IMR-90 (cell line): ENCODE results near the gene P2RX7. TPM values are rescaled to one million over a fixed set of nuclear protein-coding genes. Genes with fewer than 3 reads are reported as not detected.

Experiments
- ATAC-seq: fragments of 200-7000 bp; cut with Tn5 transposase; 2 replicates; pipeline ENCODE4 v1.9.1; 2020; ENCODE audit warnings: low read depth, mild to moderate bottlenecking, moderate library complexity
- BruUV-seq: library from RNA; stranded (reverse); fragments of 400-500 nt; replicated peaks from 2 replicates; lab custom pipeline; 2021; lab: Mats Ljungman, UMichigan
- CTCF ChIA-PET: fragments of 300-600 bp; formaldehyde crosslinking; extraction: SDS; loops from one replicate; lab custom pipeline; 2021; ENCODE audit warnings: antibody characterized with exemption; lab: Yijun Ruan, JAX
- POLR2A ChIA-PET: fragments of 300-600 bp; sonication (Branson Sonifier 250); formaldehyde crosslinking; loops from one replicate; lab custom pipeline; 2022; ENCODE audit warnings: antibody characterized with exemption; ENCODE audit not compliant: unreplicated experiment; lab: Charles Lee
- DNase-seq: peaks from one replicate; pipeline ENCODE4 v3.0.0; 2013
- H2AFZ ChIP-seq: replicated peaks from 2 replicates; pipeline ENCODE3; 2013; ENCODE audit warnings: low read length, mild to moderate bottlenecking; ENCODE audit not compliant: poor library complexity
- H2AK5ac ChIP-seq: 2 replicates; pipeline ENCODE4 v1.6.1; 2013; ENCODE audit warnings: low read depth, low read length, inconsistent platforms
- H2AK9ac ChIP-seq: replicated peaks from 2 replicates; pipeline ENCODE3; 2013; ENCODE audit warnings: mild to moderate bottlenecking, low read depth, low read length, moderate library complexity; ENCODE audit not compliant: poor library complexity
- H2BK120ac ChIP-seq: 2 replicates; pipeline ENCODE4 v1.6.1; 2013; ENCODE audit warnings: low read depth, low read length, inconsistent platforms
- H2BK15ac ChIP-seq: 3 replicates; pipeline ENCODE4 v1.6.1; 2013; ENCODE audit warnings: low read depth, low read length, inconsistent platforms
- H2BK20ac ChIP-seq: 2 replicates; pipeline ENCODE4 v1.6.1; 2013; ENCODE audit warnings: low read depth, mild to moderate bottlenecking, inconsistent platforms, low read length, moderate library complexity
- H2BK5ac ChIP-seq: 2 replicates; pipeline ENCODE4 v1.6.1; 2013; ENCODE audit warnings: mild to moderate bottlenecking, low read depth, low read length, inconsistent platforms; ENCODE audit not compliant: poor library complexity, severe bottlenecking
- H3K14ac ChIP-seq: replicated peaks from 2 replicates; pipeline ENCODE4 v1.6.1; 2013; ENCODE audit warnings: low read depth, low read length, inconsistent platforms
- H3K18ac ChIP-seq: 2 replicates; pipeline ENCODE4 v1.6.1; 2013; ENCODE audit warnings: low read depth, low read length, control low read depth
- H3K23ac ChIP-seq: 2 replicates; pipeline ENCODE4 v1.6.1; 2013; ENCODE audit warnings: low read depth, low read length, inconsistent platforms
- H3K27ac ChIP-seq: 2 replicates; pipeline ENCODE4 v1.5.1; 2013; ENCODE audit warnings: mild to moderate bottlenecking, control low read depth, low read length; ENCODE audit not compliant: insufficient read depth
- H3K27me3 ChIP-seq: 2 replicates; pipeline ENCODE4 v1.6.1; 2013; ENCODE audit warnings: low read length; ENCODE audit not compliant: control insufficient read depth, insufficient read depth
- H3K36me3 ChIP-seq: 2 replicates; pipeline ENCODE4 v1.6.1; 2013; ENCODE audit warnings: low read length, mixed read lengths; ENCODE audit not compliant: control insufficient read depth, insufficient read depth
- H3K4ac ChIP-seq: 2 replicates; pipeline ENCODE4 v1.6.1; 2013; ENCODE audit warnings: low read depth, low read length, inconsistent platforms
- H3K4me1 ChIP-seq: 2 replicates; pipeline ENCODE4 v1.6.1; 2013; ENCODE audit warnings: low read length, mixed read lengths; ENCODE audit not compliant: control insufficient read depth, insufficient read depth
- H3K4me2 ChIP-seq: 2 replicates; pipeline ENCODE4 v1.6.1; 2013; ENCODE audit warnings: low read depth, mild to moderate bottlenecking, control low read depth, low read length, moderate library complexity
- H3K4me3 ChIP-seq: 2 replicates; pipeline ENCODE4 v1.5.1; 2013; ENCODE audit warnings: low read depth, mild to moderate bottlenecking, control low read depth, low read length, moderate library complexity; ENCODE audit not compliant: insufficient read depth
- H3K56ac ChIP-seq: 2 replicates; pipeline ENCODE4 v1.6.1; 2013; ENCODE audit warnings: low read length, inconsistent platforms; ENCODE audit not compliant: insufficient read depth; ENCODE audit errors: extremely low read depth
- H3K79me1 ChIP-seq, 2 experiments: 2 replicates each; pipeline ENCODE4 v1.6.1; 2013; ENCODE audit warnings: low read length in 2 of 2, inconsistent platforms in 1 of 2, low read depth in 1 of 2
- H3K9ac ChIP-seq: 2 replicates; pipeline ENCODE4 v1.6.1; 2013; ENCODE audit warnings: low read depth, low read length, control low read depth
- H3K9me1 ChIP-seq: 2 replicates; pipeline ENCODE4 v1.6.1; 2013; ENCODE audit warnings: low read length, inconsistent platforms; ENCODE audit not compliant: insufficient read depth
- H3K9me3 ChIP-seq: 2 replicates; pipeline ENCODE4 v1.6.1; 2013; ENCODE audit warnings: low read length; ENCODE audit not compliant: control insufficient read depth, insufficient read depth
- H4K20me1 ChIP-seq: 2 replicates; pipeline ENCODE4 v1.6.1; 2013; ENCODE audit warnings: low read length, inconsistent platforms; ENCODE audit not compliant: insufficient read depth
- H4K5ac ChIP-seq: 2 replicates; pipeline ENCODE4 v1.6.1; 2013; ENCODE audit warnings: mild to moderate bottlenecking, low read depth, low read length, control low read depth
- H4K8ac ChIP-seq, 2 experiments: 2 replicates each; pipeline ENCODE4 v1.6.1; 2013; ENCODE audit warnings: low read depth in 2 of 2, low read length in 2 of 2, control low read depth in 1 of 2, inconsistent platforms in 1 of 2
- H4K91ac ChIP-seq: 2 replicates; pipeline ENCODE4 v1.6.1; 2013; ENCODE audit warnings: low read depth, low read length, inconsistent platforms; ENCODE audit not compliant: insufficient read depth
- CEBPB ChIP-seq: IDR thresholded peaks from 2 replicates; pipeline ENCODE4 v1.6.1; 2012; ENCODE audit warnings: low read depth, low read length, improper control_type of control experiment
- CHD1 ChIP-seq: IDR thresholded peaks from 2 replicates; pipeline ENCODE4 v1.6.1; 2012; ENCODE audit warnings: low read depth, low read length, improper control_type of control experiment
- FOS ChIP-seq: fragments of 150-350 bp; IDR thresholded peaks from 2 replicates; pipeline ENCODE4 v1.6.1; 2016; ENCODE audit warnings: low read depth, low read length
- MAFK ChIP-seq: IDR thresholded peaks from 2 replicates; pipeline ENCODE4 v1.6.1; 2012; ENCODE audit warnings: low read depth, low read length, improper control_type of control experiment
- MAZ ChIP-seq: IDR thresholded peaks from 2 replicates; pipeline ENCODE4 v1.6.1; 2012; ENCODE audit warnings: low read depth, mild to moderate bottlenecking, low read length, improper control_type of control experiment, moderate library complexity, borderline replicate concordance
- MXI1 ChIP-seq: IDR thresholded peaks from 2 replicates; pipeline ENCODE4 v1.6.1; 2012; ENCODE audit warnings: low read depth, mild to moderate bottlenecking, low read length, moderate library complexity, borderline replicate concordance
- POLR2A ChIP-seq: IDR thresholded peaks from 2 replicates; pipeline ENCODE4 v1.6.1; 2012; ENCODE audit warnings: mild to moderate bottlenecking, low read depth, low read length
- RAD21 ChIP-seq: IDR thresholded peaks from 2 replicates; pipeline ENCODE4 v1.6.1; 2012; ENCODE audit warnings: low read length, improper control_type of control experiment
- RCOR1 ChIP-seq: IDR thresholded peaks from 2 replicates; pipeline ENCODE4 v1.6.1; 2012; ENCODE audit warnings: mild to moderate bottlenecking, low read length, improper control_type of control experiment; ENCODE audit not compliant: insufficient replicate concordance
- RFX5 ChIP-seq: IDR thresholded peaks from 2 replicates; pipeline ENCODE4 v1.8.0; 2012; ENCODE audit warnings: low read depth, mild to moderate bottlenecking, low read length, moderate library complexity
- SMC3 ChIP-seq: fragments of 150-350 bp; IDR thresholded peaks from 2 replicates; pipeline ENCODE4 v1.6.1; 2016; ENCODE audit warnings: low read depth, mild to moderate bottlenecking, antibody characterized with exemption, low read length, moderate library complexity
- WGBS, 2 experiments: methylation state at CpG; one replicate each; pipeline versions ENCODE4 v1.1.5 to v1.1.7; 2013; ENCODE audit warnings: missing lambda C conversion rate in 2 of 2; ENCODE audit not compliant: insufficient read length in 1 of 2; ENCODE audit errors: extremely low coverage in 2 of 2; 5-methylcytosine and 5-hydroxymethylcytosine counted together
- dilution Hi-C: fragments of 300-500 bp; cut with HindIII; formaldehyde crosslinking; loops from one replicate; pipeline ENCODE4 v1.14.3; 2018; ENCODE audit warnings: low sequenced_read_pairs; ENCODE audit not compliant: unreplicated experiment
- in situ Hi-C: fragments of 300-500 bp; cut with MboI; formaldehyde crosslinking; loops from 3 replicates; pipeline ENCODE4 v1.14.3; 2019; ENCODE audit warnings: low sequenced_read_pairs, inconsistent platforms, mixed read lengths
- intact Hi-C: fragments of 100-400 bp; cut with micrococcal nuclease; formaldehyde crosslinking; loops from 2 replicates; pipeline ENCODE4 v1.10.0; 2022
- polyA plus RNA-seq, 3 experiments: library from polyadenylated mRNA; depleted of rRNA; stranded (reverse); fragments of >200 nt; gene quantifications; 2 replicates each; pipeline ENCODE4 v1.2.3, GENCODE V29; 2012; ENCODE audit warnings: low replicate concordance in 1 of 3
- total RNA-seq: library from RNA; depleted of rRNA; stranded (reverse); fragments of >200 nt; gene quantifications from 2 replicates; pipeline ENCODE4 v1.2.3, GENCODE V29; 2012
- TF ChIP-seq, protein P1 (sequence below): conservative IDR thresholded peaks from 2 replicates; pipeline ENCODE4 v1.5.1; 2012; ENCODE audit warnings: mild to moderate bottlenecking, low read depth, low read length, improper control_type of control experiment
- TF ChIP-seq, protein P2 (sequence below): fragments of 150-350 bp; IDR thresholded peaks from 2 replicates; pipeline ENCODE4 v1.6.1; 2017; ENCODE audit warnings: mild to moderate bottlenecking, antibody characterized with exemption, low read length, low read depth
- TF ChIP-seq, protein P3 (sequence below): fragments of 150-350 bp; IDR thresholded peaks from 2 replicates; pipeline ENCODE4 v1.6.1; 2016; ENCODE audit warnings: low read depth, mild to moderate bottlenecking, low read length, moderate library complexity, borderline replicate concordance

The P2RX7 gene
- total and polyA plus RNA-seq, 2 of the 4 experiments (the other 2 are of a cell fraction): 0.07 to 0.18 TPM

DNA sequence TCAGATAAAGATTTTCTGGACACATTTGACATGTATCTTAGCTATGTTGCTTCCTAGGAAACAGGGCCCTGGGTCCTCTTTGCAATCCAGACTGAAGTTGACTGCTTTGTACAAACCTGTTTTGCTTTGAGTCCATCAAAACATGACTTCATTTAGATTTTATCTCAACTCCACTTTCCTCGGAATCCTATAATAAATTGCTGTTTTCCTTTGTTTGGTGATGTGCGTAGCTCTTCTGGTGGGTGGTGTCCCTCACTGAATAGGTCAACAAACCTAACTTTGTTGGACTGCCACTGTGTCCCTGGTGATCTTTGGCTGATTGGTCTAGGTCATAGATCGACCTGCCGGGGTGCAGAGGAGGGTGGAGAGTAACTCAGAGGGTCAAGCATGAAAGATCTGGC lies 735 bp upstream of the P2RX7 start:
- no peaks in the 10 kb centered on the region for H3K9me1 ChIP-seq
- no peak overlapping the region for H3K9ac ChIP-seq
- no peak overlapping the region for H3K14ac ChIP-seq
- dilution Hi-C loops (no loop called here), intact Hi-C loops (no loop called here), in situ Hi-C loops (no loop called here)
- no peak overlapping the region for H4K91ac ChIP-seq
- H3K18ac ChIP-seq: no peak overlapping the region
- H4K8ac ChIP-seq: no peak overlapping the region
- no peak overlapping the region for H4K5ac ChIP-seq
- CTCF ChIA-PET: no interaction called here
- no peak overlapping the region for H3K23ac ChIP-seq
- H2BK20ac ChIP-seq: no peak overlapping the region
- no peak overlapping the region for H2BK5ac ChIP-seq
- no peaks in the 10 kb centered on the region for H3K36me3 ChIP-seq
- no peak overlapping the region; the same call in 1 of the 2 replicates for H3K4ac ChIP-seq
- no peak for TF ChIP-seq RAD21
- no peak for TF ChIP-seq RCOR1
- no peak for TF ChIP-seq CHD1
- no peak for TF ChIP-seq CEBPB
- TF ChIP-seq MXI1: no peak
- no peak for TF ChIP-seq MAFK
- TF ChIP-seq, protein P1, sequence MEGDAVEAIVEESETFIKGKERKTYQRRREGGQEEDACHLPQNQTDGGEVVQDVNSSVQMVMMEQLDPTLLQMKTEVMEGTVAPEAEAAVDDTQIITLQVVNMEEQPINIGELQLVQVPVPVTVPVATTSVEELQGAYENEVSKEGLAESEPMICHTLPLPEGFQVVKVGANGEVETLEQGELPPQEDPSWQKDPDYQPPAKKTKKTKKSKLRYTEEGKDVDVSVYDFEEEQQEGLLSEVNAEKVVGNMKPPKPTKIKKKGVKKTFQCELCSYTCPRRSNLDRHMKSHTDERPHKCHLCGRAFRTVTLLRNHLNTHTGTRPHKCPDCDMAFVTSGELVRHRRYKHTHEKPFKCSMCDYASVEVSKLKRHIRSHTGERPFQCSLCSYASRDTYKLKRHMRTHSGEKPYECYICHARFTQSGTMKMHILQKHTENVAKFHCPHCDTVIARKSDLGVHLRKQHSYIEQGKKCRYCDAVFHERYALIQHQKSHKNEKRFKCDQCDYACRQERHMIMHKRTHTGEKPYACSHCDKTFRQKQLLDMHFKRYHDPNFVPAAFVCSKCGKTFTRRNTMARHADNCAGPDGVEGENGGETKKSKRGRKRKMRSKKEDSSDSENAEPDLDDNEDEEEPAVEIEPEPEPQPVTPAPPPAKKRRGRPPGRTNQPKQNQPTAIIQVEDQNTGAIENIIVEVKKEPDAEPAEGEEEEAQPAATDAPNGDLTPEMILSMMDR: no peak
- TF ChIP-seq FOS: no peak
- no peak for TF ChIP-seq POLR2A
- TF ChIP-seq, protein P2, sequence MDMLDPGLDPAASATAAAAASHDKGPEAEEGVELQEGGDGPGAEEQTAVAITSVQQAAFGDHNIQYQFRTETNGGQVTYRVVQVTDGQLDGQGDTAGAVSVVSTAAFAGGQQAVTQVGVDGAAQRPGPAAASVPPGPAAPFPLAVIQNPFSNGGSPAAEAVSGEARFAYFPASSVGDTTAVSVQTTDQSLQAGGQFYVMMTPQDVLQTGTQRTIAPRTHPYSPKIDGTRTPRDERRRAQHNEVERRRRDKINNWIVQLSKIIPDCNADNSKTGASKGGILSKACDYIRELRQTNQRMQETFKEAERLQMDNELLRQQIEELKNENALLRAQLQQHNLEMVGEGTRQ: no peak
- TF ChIP-seq, protein P3, sequence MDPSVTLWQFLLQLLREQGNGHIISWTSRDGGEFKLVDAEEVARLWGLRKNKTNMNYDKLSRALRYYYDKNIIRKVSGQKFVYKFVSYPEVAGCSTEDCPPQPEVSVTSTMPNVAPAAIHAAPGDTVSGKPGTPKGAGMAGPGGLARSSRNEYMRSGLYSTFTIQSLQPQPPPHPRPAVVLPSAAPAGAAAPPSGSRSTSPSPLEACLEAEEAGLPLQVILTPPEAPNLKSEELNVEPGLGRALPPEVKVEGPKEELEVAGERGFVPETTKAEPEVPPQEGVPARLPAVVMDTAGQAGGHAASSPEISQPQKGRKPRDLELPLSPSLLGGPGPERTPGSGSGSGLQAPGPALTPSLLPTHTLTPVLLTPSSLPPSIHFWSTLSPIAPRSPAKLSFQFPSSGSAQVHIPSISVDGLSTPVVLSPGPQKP: no peak
- no peak for TF ChIP-seq RFX5
- TF ChIP-seq SMC3: no peak
- TF ChIP-seq MAZ: no peak
- no CpG with 5 or more reads among the region's 4 CpGs for WGBS, 2 experiments
- no peak overlapping the region for H2AK9ac ChIP-seq
- no peak overlapping the region for H2BK15ac ChIP-seq
- no peak overlapping the region for H2AK5ac ChIP-seq
- H3K4me3 ChIP-seq: no peak overlapping the region
- no peak for ATAC-seq
- no peak overlapping the region for H3K56ac ChIP-seq
- H2AFZ ChIP-seq: no peak overlapping the region
- no TSS peak for BruUV-seq
- no peak overlapping the region for H3K27ac ChIP-seq
- no peak overlapping the region for H3K4me2 ChIP-seq
- no peak overlapping the region for H2BK120ac ChIP-seq
- POLR2A ChIA-PET: interaction anchor here (1.0 kb wide), 1 partner anchor 15 kb away, joined by 3 read pairs; no protein-coding TSS in a partner anchor
- H4K20me1 ChIP-seq: no peaks in the 10 kb centered on the region
- peaks cover 7% of the 10 kb centered on the region for H3K27me3 ChIP-seq
- no peaks in the 10 kb centered on the region for H3K9me3 ChIP-seq
- H3K79me1 ChIP-seq: no peaks in the 10 kb centered on the region
- no peak for DNase-seq
- H3K4me1 ChIP-seq: peaks cover 4% of the 10 kb centered on the region
